ENCODE measurements around the gene ACTR3C. TPM values are rescaled to one million over a fixed set of nuclear protein-coding genes. Genes with fewer than 3 reads are reported as not detected.
"Not testable (repeated sequence)": the region's sequence is repeated elsewhere in the genome, so short reads cannot be mapped to it uniquely, and the experiment has no call there.

The ACTR3C gene
- total RNA-seq, 2 donors from 2014 or later = 1.00 to 1.7 TPM

- DNase-seq (ENCODE audit: low spot score); intact Hi-C loops (cut with DNase I): not testable (repeated sequence)
Observed at GRCh38 chr7:150247745-150248144, 75.6 kb downstream of the ACTR3C start.

- intact Hi-C loops (cut with DNase I); DNase-seq (ENCODE audit: low spot score): not testable (repeated sequence)
Observed at GRCh38 chr7:150245208-150245607, 78.1 kb downstream of the ACTR3C start.

DNA sequence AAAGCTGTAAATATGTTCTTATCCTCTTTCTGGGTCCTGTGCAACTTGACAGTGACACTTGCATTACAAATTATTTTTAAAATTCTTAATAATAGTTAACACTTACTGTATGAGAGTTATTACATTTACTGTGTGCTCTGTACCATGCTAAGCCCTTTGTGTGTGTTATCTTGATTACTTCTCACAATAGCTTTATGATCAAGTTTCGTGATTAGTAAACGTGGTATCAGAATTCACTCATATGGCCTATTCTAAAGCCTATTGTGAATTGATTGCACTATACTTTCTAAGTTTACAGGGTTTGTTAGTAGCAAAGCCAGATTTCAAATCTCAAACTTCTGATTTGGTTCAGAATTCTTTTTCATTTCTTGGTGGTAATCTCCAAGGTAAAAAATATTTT is 80.4 kb downstream of the ACTR3C start:
- DNase-seq (ENCODE audit: low spot score); intact Hi-C loops (cut with DNase I): not testable (repeated sequence)

GRCh38 chr7:150225444-150225843 is 97.9 kb downstream of the ACTR3C start:
- intact Hi-C loops (cut with DNase I); DNase-seq (ENCODE audit: low spot score): not testable (repeated sequence)

DNA sequence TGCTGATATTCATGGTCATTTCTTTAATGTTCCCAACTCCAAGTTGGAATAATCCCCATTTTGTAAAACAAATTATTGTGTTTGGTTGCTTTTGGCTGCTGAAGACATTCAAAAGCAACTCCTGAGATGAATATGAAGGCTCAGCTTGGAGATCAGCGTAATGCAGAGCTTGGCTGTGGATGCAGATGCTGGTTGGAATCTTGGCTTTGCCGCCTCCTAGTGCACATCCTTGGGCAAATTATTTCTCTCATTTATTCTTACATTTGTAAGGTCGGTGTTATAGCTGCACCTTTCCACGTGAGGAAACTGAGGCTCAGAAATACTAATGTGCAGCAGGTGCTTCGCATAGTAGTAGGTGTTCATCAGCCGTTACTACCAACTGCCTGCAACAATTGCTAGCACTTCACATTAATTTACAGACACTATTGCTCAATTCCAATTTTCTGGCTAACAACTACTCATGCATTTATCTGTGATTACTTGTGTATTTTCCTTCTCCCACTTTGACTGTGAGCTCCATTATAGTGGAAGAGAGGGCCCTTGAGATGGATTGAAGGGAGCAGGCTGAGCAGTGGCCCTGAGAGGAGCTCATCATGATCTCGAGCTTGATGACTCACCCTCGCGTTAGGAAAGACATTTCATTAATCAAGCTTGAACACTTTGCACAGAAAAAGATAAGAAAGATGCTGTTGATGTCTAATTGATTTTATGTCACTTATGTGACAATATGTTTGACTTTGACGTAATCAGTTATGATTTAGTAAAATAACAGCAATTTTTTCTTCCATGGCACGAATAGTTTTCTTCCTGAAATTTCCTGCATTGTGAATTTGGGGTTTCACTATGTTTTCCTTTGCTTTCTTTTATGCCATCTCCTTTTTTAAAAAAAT is 101.0 kb downstream of the ACTR3C start:
- DNase-seq (ENCODE audit: low spot score); intact Hi-C loops (cut with DNase I): not testable (repeated sequence)

DNA sequence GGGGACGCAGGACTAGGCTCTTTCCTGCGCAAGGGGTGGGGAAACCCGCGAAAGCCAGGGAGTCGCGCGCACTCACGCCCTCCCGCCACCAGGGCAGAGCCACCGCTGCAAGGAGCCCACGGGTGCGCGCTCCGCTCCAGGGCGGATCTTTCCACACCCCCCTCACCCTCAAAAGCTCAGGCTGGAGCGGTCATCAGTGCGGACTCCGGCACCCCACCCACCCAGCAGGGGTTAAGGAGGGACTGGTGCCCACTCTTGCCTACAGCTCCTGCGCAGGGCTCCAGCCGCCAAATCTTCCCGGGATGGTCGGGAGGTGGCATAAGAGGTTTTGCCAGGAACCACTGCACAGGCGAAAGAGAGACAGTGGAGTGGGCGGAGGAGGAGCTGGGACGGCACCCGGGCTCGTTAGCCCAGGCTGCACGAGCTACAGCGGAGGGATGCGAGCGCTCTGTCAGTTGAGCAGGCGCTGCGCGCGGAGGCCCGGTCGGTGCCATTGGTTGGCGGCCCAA is 102.6 kb downstream of the ACTR3C start:
- intact Hi-C loops (cut with DNase I) = not testable (repeated sequence)
- DNase-seq (ENCODE audit: low spot score) = peak; percentile 73

DNA sequence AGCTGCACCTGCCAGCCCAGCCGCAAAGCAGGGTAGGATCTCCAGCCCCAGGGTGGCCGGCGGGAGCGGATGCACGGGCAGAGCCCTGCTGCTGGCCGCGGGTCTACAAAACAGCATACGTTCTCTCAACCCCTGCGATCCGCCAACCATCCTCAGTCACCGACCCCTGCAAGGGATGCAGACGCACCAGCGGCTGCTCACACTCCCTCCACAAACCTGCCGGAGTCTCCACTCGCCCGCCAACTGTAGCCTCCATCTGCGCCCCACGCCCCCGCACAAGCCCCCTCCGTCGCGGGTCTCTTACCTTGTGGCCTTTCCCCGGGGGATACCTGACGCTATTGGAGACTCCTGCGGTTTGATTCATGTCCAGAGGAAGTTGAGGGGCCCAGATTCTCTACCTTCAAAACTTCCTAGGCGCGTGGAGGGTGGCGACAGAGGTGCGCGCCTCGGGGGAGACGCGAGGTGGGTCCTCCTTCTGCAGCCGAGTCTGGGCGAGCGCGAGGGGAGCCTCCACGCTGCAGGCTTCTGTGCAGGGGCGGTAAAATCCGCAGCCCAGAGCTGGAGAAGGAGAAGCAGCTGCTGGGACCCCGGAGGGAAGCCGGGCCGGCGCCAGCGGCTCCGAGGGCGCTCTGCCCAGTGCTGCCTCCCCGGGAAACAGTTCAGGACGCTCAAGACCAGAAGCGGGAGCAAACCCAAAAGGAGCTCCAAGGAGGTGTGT is 103.2 kb downstream of the ACTR3C start:
- peak; percentile 75 for DNase-seq (ENCODE audit: low spot score)
- intact Hi-C loops (cut with DNase I) = not testable (repeated sequence)

DNA sequence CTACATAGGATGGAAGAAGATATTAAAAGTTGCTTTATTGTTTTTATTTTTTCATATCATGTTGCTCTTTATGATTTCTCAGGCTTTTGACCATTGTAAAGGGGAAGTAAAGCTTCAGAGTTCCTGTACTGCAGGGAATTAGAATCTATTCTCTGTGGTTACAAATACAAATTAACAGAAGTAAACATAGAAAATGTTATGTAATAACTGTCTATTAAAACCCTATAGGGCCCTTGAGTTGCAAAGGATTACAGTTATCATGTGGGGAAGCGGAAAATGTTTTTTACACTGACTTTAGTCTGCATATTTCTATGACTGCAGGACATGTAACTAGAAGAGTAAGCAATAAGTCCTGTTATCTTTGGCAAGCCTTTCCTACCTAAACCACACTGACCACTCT is 116.5 kb downstream of the ACTR3C start:
- DNase-seq (ENCODE audit: low spot score); intact Hi-C loops (cut with DNase I): not testable (repeated sequence)

GRCh38 chr7:150205866-150206265 is 117.5 kb downstream of the ACTR3C start:
- intact Hi-C loops (cut with DNase I); DNase-seq (ENCODE audit: low spot score): not testable (repeated sequence)

GRCh38 chr7:150204577-150204976 is 118.8 kb downstream of the ACTR3C start:
- DNase-seq (ENCODE audit: low spot score); intact Hi-C loops (cut with DNase I): not testable (repeated sequence)

- DNase-seq (ENCODE audit: low spot score); intact Hi-C loops (cut with DNase I): not testable (repeated sequence)
Observed at GRCh38 chr7:150202894-150203293, 120.5 kb downstream of the ACTR3C start.

Other genes starting within 250 kb of the ACTR3C start
- gene LRRC61, start 190 bp downstream of the ACTR3C start, total RNA-seq = 1 to 10 TPM; 2.2 to 2.6 TPM
- gene RARRES2, start 18.1 kb upstream of the ACTR3C start, total RNA-seq = 100 to 1,000 TPM; 123 to 153 TPM
- gene REPIN1, start 45.3 kb upstream of the ACTR3C start, total RNA-seq = 10 to 100 TPM; 48.9 to 50.5 TPM
- 1 to 10 TPM; 4.6 to 5.0 TPM for gene ZNF775, start 55.8 kb upstream of the ACTR3C start, total RNA-seq
- 10 to 100 TPM; 12.9 to 15.4 TPM for gene GIMAP8, start 127.1 kb upstream of the ACTR3C start, total RNA-seq
- 10 to 100 TPM; 23.5 to 23.8 TPM for gene GIMAP7, start 191.3 kb upstream of the ACTR3C start, total RNA-seq
- gene GIMAP4, start 243.8 kb upstream of the ACTR3C start, total RNA-seq = 10 to 100 TPM; 30.1 to 40.4 TPM

All from posterior vena cava (tissue), 2 donors.